ENCODE data around the gene KLHL29.

GRCh38 chr2:23691565-23691964, 306.6 kb downstream of the KLHL29 start:
- TF ChIP-seq, protein P1, sequence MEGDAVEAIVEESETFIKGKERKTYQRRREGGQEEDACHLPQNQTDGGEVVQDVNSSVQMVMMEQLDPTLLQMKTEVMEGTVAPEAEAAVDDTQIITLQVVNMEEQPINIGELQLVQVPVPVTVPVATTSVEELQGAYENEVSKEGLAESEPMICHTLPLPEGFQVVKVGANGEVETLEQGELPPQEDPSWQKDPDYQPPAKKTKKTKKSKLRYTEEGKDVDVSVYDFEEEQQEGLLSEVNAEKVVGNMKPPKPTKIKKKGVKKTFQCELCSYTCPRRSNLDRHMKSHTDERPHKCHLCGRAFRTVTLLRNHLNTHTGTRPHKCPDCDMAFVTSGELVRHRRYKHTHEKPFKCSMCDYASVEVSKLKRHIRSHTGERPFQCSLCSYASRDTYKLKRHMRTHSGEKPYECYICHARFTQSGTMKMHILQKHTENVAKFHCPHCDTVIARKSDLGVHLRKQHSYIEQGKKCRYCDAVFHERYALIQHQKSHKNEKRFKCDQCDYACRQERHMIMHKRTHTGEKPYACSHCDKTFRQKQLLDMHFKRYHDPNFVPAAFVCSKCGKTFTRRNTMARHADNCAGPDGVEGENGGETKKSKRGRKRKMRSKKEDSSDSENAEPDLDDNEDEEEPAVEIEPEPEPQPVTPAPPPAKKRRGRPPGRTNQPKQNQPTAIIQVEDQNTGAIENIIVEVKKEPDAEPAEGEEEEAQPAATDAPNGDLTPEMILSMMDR (conservative IDR thresholded peaks at IDR 0.05; ENCODE audit: low read length): no peak
- TF ChIP-seq EZH2phosphoT487 (IDR thresholded peaks at IDR 0.05; ENCODE audit: borderline replicate concordance, low read depth, low read length): no peak

All from OCI-LY7 (cell line).